Epidermal melanocyte (primary cell): ENCODE results near the gene BEND6.
A peak's percentile ranks its signal among the peaks of the same experiment; 100 is the strongest.
"Not testable (repeated sequence)": the region's sequence is repeated elsewhere in the genome, so short reads cannot be mapped to it uniquely, and the experiment has no call there.

ENCODE experiments used
- DNase-seq: peaks from one replicate; pipeline ENCODE4 v3.0.0; 2011; ENCODE audit warnings: low spot score; ENCODE audit not compliant: insufficient read length

BEND6 gene

GRCh38 chr6:56978530-56978929 is 23.6 kb downstream of the BEND6 start:
- no peak for DNase-seq

GRCh38 chr6:56984361-56984760 is 29.5 kb downstream of the BEND6 start:
- no peak for DNase-seq

- no peak for DNase-seq
Measured at GRCh38 chr6:56984884-56985283, 30.0 kb downstream of the BEND6 start.

GRCh38 chr6:56986611-56987010 is 31.7 kb downstream of the BEND6 start:
- no peak for DNase-seq

GRCh38 chr6:56988145-56988544 is 33.2 kb downstream of the BEND6 start:
- no peak for DNase-seq

GRCh38 chr6:56992036-56992435 is 37.1 kb downstream of the BEND6 start:
- DNase-seq, result no peak

- no peak for DNase-seq
Measured at GRCh38 chr6:56992703-56993102, 37.8 kb downstream of the BEND6 start.

GRCh38 chr6:56995347-56995902 is 40.5 kb downstream of the BEND6 start:
- DNase-seq, result no peak

GRCh38 chr6:56996401-56996800 is 41.5 kb downstream of the BEND6 start:
- DNase-seq, result no peak

GRCh38 chr6:56999049-56999448 is 44.1 kb downstream of the BEND6 start:
- DNase-seq, result no peak

- DNase-seq, result not testable (repeated sequence)
Measured at GRCh38 chr6:56999748-57000147, 44.8 kb downstream of the BEND6 start.

- no peak for DNase-seq
Measured at GRCh38 chr6:57002197-57002596, 47.3 kb downstream of the BEND6 start.

- DNase-seq, result no peak
Measured at GRCh38 chr6:57004292-57004691, 49.4 kb downstream of the BEND6 start.

- DNase-seq, result no peak
Measured at GRCh38 chr6:57006101-57006500, 51.2 kb downstream of the BEND6 start.

GRCh38 chr6:57008069-57008468 is 53.2 kb downstream of the BEND6 start:
- not testable (repeated sequence) for DNase-seq

GRCh38 chr6:57013521-57013926 is 58.6 kb downstream of the BEND6 start:
- peak; percentile 21 for DNase-seq

GRCh38 chr6:57017069-57017468 is 62.2 kb downstream of the BEND6 start:
- DNase-seq, result no peak

- no peak for DNase-seq
Measured at GRCh38 chr6:57017841-57018240, 62.9 kb downstream of the BEND6 start.

- DNase-seq, result no peak
Measured at GRCh38 chr6:57019434-57019833, 64.5 kb downstream of the BEND6 start.

- DNase-seq, result peak; percentile 61
Measured at GRCh38 chr6:57021086-57021720, 66.3 kb downstream of the BEND6 start.

- DNase-seq, result no peak
Measured at GRCh38 chr6:57024321-57024720, 69.4 kb downstream of the BEND6 start.

GRCh38 chr6:57024775-57025174 is 69.9 kb downstream of the BEND6 start:
- no peak for DNase-seq

- DNase-seq, result no peak
Measured at GRCh38 chr6:57026001-57026400, 71.1 kb downstream of the BEND6 start.
